Measurements from ENCODE around the gene LMBR1.
"Not testable (repeated sequence)": the region's sequence is repeated elsewhere in the genome, so short reads cannot be mapped to it uniquely, and the experiment has no call there.

Gene LMBR1

DNA sequence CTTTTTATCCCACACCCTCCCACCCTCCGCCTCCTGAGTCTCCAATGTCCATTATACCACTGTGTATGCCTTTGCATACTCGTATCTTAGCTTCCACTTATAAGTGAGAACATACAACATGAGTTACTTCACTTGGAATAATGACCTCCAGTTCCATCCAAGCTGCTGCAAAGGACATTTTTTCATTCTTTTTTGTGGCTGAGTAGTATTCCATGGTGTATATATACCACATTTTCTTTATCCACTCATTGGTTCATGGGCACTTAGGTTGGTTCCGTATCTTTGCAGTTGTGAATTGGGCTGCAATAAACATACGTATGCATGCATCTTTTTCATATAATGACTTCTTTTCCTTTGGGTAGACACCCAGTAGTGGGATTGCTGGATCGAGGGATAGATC is 245.7 kb downstream of the LMBR1 start:
- not testable (repeated sequence) for DNase-seq

DNA sequence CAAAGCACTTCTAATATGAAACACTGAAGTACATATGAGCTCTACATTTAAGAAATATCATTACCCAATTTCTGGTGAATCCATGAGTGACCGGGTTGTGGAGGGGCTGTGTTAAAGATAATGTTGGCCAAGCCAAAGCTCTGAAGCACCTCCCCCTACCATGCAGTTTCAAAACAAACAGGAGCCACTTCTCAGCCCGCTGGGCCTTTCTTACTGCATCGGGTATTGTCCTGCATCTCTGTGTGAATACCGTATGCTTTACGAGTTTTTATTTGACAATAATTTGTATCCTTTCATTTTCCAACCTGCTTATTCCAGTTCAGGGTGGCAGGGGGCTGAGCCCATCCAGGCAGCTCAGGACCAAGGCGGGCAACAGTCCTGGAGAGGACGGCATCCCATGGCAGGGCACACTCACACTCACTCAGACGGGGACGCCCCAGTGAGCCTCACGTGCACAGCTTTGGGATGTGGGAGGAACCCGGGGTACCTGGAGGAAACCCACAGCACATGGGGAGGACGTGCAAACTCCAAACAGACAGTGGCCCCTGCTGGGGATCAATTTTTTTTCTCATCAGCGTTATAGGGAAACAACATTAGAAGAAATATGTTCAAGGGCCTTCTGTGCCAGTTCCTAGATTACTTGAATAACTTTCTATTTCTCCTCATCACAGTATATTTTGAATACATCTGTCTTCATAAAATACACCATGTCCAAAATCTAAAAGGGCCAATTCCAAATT is 250.5 kb downstream of the LMBR1 start:
- no peak for DNase-seq

DNA sequence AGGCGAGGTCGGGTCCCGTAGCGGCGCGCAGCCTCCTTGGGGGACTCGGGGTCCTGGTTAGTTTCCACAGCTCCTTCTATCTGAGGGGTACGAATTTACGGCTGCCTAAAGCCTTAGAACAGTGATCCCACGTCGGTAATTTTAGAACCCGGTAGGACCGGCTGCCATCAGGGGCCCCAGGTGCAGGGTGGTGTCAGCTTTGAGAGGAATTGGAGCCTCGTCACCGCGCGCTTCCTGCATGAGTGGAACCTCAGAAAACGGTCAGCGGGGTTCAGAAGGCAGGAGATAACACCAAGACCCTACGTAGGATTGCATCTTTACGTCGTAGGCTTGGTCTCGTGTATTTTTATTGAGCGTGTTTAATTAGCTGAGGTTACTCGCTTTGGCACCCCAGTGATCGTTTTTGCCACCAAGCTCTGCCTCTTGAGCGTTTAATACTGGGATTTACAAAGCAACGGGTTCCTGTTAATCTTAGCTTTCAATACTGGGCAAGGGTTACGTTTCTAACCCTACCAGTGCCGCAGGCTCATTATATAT is 252.0 kb downstream of the LMBR1 start:
- no peak for DNase-seq

DNA sequence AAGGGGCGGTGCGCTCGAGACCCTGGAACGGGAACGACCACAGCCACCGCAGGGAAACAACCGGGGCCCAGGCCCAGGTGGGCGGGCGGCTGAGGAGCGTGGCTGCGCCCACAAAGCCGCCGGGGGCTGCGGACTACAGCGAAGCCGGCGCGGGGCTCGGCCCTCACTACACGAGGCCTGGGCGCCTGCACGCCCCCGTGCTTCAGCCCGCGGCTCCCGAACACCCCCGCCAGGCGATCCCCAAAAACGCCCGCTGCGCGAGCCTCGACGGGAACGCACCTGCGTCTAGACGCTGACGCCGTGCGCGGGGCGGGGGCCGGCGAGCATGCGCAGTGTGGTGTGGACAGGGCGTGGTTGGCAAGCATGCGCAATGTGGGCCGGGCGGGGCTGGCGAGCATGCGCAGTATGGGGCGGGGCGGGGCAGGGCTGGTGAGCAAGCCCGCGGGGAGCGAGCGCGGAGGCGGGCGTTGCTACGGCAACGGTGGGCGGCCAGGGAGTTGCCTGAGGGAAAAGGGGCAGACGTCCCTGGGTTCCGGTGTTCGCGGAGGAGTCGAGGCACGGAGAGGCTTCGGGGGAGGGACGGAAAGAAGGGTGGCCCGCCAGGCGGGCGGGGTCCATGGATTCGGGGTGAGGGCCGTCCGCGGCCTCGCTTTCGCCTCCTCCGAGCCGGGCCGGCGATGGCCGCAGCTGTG is 252.6 kb downstream of the LMBR1 start, which contains the start of gene RNF32:
Gene RNF32 (plus strand): TSS at position 518 of the 692 bp plus-strand sequence. CDS start 3,104 bp downstream, outside the sequence.
- peak; percentile 32 for DNase-seq

DNA sequence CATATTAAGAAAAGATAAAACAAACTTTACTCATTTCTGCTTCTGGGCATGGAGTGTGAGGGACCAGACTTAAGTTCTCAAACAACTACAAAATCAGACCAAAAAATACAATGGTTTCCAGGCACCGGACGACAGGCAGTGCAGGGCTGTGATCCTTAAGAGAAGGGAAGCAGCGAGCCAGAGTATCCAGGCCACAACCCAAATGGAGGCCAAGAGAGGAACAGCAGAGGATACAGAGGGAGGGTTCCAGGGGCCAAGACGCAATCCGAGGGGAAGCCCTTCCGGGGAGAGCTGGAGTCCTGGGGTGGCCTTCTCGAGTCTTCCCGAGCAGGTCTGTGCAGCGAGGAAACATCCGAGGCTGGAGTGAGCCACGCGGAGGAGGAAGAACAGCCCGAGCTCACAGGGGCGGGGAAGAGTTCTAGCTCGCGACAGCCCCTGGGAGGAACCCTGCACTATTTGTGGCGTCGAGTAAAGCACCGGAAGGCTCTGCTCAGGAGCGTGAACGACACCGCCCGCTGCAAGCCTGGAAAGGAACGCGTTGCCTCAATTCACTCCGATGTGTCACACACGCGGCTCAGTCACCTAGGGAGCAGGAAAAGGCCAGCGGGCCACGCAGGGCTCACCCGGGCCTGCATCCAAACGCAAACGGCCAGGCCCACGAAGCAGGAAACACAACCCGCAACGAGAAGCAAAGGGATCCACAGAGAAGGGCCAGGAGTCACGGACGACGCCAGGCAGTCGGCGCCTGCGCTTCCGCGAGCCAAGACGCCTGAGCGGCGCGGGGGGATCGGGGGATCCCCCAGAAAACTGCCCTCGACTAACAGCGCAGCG is 253.3 kb downstream of the LMBR1 start:
- no peak for DNase-seq

DNA sequence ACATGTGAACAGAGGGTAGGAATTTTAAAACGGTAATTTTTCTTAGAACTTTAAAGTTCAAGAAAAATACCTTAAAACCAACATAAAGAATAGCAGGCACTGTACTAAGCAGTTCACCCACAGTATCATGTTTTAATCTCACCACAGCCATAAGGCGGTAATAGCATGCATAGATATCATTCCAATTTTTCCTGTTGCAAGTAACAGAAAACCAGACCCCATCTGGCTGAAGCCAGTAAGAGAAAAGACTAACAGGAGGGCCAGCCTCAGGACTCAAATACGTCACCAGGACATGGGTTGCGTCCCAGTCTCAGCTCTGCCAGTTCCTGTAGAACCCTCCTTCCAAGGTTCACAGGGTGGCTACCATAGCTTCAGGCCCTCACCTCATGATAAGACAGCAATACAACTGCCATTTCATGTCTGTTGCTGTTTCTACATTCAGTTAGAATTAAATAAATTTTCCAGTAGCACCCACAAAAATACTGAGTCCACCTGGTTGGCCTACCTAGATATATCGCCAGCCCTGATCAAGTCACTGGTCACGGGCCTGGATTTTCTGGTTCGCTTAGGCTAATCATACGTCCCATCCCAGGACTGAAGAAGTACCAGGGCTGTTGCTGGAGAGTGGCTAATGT is 254.4 kb downstream of the LMBR1 start:
- no peak for DNase-seq

DNA sequence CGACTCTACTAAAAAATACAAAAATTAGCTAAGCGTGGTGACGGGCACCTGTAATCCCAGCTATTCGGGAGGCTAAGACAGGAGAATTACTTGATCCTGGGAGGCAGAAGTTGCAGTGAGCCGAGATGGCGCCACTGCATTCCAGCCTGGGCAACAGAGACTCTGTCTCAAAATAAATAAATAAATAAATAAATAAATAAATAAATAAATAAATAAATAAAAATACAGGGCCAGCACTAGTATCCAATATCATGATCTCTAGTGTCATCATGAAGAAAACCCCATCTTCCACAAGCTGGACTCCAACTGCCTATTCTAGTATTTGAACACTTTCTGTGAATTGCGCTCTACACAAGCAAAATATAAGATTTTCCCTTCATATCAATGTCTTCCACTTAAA is 255.9 kb downstream of the LMBR1 start:
- not testable (repeated sequence) for DNase-seq

DNA sequence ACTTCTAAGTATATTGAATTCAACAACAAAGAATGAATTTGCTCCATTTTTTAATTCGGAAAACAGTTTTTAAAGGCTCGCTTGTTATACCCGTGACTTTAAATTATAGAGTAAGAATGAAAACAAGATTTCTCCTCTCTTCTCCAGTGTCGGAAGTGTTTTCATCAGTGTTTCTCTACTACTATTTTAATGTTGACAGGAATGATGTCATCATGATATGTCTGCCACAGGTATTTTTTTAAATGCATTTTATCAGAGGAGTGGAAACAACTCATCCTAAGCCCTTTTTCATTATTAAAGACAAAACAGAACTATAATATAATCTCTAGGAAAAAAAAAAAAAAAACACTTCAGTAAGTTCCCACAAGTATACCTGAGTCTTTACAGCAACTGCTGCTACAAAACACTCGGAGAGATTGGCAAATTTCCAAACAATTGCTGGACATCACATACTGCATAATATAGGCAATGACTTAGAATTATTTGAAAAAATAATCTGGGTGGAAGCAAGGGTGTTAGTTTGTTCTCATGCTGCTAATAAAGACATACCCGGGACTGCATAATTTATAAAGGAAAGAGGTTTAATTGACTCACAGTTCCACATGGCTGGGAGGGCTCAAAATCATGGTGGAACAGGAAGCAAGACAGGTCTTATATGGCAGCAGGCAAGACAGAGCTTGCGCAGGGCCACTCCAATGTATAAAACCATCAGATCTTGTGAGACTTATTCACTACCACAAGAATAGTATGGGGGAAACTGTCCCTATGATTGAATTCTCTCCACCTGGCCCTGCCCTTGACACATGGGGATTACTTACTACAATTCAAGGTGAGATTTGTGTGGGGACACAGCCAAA is 257.2 kb downstream of the LMBR1 start:
- no peak for DNase-seq

DNA sequence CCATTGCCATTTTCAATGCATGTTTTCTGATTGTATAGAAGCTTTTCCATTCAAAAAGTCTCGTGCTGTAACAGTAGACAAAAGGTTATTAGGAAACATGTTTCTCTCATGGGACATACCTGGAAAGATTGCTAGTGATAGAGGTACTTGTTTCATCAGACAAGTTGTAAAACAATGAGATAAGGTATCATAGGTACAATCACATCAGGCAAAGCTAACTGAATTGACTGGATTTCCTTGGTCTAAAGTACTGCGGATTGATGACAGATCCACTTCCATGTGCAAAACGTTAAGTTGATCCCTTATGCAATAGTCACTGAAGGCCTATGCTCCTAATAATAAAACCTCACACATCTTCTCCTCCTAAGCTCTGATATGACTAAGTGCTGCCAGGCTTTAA is 258.9 kb downstream of the LMBR1 start:
- no peak for DNase-seq

DNA sequence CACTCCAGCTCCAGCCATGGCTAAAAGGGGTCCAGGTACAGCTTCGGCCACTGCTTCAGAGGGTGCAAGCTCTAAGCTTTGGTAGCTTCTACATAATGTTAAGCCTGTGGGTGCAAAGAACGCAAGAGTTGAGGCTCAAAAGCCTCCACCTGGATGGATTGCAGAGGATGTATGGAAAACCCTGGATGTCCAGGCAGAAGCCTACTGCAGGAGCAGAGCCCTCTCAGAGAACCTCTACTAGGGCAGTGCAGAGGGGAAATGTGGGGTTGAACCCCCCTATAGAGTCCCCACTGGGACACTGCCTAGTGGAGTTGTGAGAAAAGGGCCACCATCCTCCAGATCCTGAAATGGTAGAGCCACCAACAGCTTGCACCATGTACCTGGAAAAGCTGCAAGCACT is 263.1 kb downstream of the LMBR1 start:
- DNase-seq, result no peak

DNA sequence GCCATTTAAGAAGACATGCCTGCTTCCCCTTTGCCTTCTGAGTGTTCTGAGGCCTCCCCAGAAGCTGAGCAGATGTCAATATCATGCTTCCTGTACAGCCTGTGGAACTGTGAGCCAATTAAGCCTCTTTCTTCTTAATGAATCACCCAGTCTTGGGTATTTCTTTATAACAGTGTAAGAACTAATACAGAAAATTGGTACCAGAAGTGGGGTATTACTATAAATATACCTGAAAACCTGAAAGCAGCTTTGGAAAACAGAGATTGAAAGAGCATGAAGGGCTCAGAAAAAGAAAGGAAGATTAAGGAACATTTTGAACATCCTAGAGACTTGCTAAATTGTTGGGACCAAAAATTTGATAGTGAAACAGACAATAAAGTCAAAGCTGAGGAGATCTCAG is 264.4 kb downstream of the LMBR1 start:
- no peak for DNase-seq

Data from NCI-H524 treated with DMSO at 0.1 percent for 48 hours (cell line).